HK-2 (cell line): ENCODE results near the gene ADAM19.

Experiments
- DNase-seq: peaks from one replicate; pipeline ENCODE4 v3.0.0-alpha.2; 2018; ENCODE audit not compliant: unreplicated experiment

Gene ADAM19

DNA sequence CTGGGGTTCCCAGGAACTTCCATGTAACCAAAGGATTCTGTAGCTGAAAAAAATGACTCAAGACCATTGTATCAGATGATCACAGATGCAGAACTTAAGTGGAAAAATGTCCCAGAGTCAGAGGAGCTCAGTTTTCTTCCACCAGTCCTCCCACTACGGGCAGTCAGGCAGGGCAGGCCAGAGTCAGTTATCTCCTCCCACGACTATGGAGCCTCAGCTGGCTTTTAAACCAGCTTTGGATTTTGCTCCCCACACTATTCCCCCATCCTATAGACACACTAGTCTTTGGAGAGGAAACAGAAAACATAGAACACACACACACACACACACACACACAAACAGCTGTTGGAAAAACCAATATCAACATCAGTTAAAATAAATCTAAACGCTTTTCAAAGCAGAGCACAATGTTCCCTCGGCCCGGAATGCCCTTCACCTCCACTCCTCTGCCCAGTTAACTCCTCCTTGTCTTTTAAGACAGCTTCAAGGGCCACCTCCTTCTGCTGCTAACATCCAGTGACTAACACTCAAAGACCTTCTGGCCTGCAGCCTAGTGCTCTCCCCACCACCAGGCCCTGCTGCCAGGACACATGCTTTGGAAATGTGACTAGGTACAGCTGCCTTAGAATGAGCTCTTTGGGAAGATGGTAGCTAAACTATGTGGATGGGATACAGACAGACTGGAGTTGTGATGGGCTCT lies 58.8 kb downstream of the ADAM19 start:
- peak; percentile 26 for DNase-seq

- peak; percentile 33 for DNase-seq
Observed at GRCh38 chr5:157516006-157516405, 59.6 kb downstream of the ADAM19 start.

DNA sequence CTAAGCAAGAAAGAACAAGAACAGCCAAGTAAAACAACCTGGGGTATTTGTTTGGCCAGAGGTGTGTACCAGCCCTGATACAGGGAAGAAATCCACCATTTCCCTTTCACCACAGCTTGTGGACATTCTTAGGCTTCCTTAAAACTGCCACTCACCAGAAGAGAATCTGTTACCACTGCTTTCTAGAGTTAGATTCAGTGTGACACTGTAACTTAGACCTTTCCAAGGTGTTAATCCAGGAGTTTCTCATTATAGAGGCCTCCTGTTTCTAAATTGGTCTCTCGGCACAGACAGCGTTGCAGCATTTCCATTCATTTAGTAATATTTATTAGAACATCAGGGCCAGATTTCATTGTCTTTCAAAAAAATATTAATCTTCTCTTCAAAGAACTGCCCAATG lies 60.6 kb downstream of the ADAM19 start:
- DNase-seq, result no peak

- no peak for DNase-seq
Observed at GRCh38 chr5:157513182-157513581, 62.4 kb downstream of the ADAM19 start.

- DNase-seq, result peak; percentile 73
Observed at GRCh38 chr5:157511651-157512644, 63.6 kb downstream of the ADAM19 start.

GRCh38 chr5:157510682-157511081 lies 64.9 kb downstream of the ADAM19 start:
- no peak for DNase-seq

- no peak for DNase-seq
Observed at GRCh38 chr5:157509587-157509986, 66.0 kb downstream of the ADAM19 start.

DNA sequence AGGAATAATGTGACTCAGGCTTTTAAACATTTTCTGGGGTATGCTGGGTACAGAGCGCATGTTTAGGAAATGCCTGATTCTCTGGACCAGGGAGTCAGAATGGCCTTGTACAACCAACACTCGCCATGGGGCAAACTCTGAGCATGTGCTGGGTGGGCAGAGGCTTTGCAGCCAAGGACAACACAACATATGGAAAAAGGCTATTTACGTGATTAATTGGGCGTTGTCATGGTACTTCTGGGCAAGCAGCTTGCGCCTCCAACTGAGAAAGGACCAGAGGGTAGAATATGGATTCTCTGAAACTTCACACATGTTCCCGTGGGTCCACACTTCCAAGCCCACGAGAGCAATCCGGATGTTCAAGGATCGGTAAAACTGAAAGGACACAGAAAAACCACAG lies 66.5 kb downstream of the ADAM19 start:
- DNase-seq, result no peak

GRCh38 chr5:157506981-157507780 lies 68.4 kb downstream of the ADAM19 start:
- DNase-seq, result no peak

- no peak for DNase-seq
Observed at GRCh38 chr5:157506066-157506590, 69.4 kb downstream of the ADAM19 start.

- DNase-seq, result no peak
Observed at GRCh38 chr5:157505496-157505895, 70.1 kb downstream of the ADAM19 start.

GRCh38 chr5:157504053-157504452 lies 71.5 kb downstream of the ADAM19 start:
- no peak for DNase-seq

DNA sequence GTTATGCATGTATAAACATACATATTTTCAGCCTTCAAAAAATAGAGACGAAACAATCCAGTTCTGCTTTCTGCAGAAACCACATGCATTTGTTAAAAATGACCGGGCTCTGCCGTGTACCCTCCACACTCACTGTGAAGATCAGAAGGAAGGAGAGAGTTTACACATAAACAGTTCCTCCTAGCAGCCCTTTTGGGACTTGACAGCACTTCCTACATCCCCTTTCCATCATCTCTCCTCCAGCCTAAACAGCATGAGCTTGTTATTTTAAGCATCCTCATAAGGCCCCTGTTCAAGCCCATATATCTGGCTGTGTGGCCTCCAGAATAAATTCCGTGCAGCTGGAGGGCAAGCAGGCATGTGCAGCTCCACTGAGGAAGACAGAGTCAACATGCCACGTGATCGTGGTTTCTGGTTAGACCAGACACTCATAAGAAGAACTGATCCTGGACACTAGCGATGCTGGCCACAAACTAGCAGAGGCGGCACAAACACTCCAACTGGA lies 73.4 kb downstream of the ADAM19 start:
- no peak for DNase-seq

DNA sequence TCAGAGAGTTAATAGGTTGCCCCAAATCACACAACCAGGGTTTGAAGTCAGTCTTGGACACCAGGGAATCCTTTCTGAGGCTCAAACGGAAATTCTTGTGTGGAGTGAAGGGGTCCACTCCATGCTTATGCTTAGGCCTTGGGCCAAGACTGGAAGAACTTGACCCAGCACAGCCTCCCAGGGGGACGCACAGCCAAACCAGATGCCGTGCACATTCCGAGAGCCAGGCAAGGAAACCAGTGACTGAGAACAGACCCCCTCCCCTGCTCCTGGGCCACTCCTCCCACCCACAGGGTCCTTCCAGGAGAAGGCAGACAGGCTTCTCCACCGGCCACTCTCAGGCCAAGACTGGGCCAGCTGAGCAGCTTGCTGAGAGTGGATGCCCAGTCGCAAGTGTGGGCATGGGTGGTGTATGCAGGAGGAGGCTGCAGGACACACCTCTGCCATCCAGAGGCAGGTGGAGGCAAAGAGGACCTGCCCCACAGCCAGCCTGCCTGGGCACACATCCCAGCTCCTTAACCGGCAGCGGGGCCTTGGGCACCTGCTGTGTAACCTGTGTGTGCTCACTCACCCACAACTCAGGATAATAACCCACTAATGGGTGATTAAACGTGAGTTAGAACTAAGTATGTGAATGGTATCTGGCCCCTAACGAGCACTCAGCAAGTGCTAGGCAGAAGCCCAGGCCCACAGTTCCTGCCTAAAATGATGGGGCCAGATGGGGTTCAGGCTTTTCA lies 77.5 kb downstream of the ADAM19 start:
- no peak for DNase-seq

GRCh38 chr5:157496864-157497263 lies 78.7 kb downstream of the ADAM19 start:
- no peak for DNase-seq

DNA sequence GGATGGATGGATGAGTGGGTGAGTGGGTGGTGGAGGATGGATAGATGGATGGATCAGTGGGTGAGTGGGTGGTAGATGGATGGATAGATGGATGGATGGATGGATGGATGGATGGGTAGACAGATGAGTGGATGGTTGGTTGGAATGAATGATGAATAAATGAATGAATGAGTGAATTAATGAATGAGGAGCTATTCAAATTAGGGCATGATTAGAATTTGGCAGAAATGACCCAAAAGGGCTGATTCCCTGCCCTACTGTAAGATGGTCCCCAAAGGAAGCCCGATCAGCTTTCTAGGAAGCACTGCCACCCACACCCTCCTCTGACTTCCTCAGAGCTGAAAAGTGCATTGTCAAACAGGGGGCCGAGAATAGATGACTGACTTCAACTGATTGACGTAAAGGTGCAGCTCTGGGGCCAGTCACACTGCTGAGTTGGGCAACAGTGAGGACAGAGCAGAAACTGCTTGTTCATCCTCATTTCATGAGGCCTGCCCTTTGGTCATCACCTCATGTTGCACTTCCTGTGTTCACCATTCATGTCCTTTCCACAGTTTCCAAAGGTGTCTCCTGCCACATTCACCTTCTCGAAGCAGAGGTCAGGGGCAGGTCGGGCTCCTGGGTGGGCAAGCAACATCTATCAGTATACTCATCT lies 81.3 kb downstream of the ADAM19 start:
- no peak for DNase-seq

- no peak for DNase-seq
Observed at GRCh38 chr5:157492886-157493285, 82.7 kb downstream of the ADAM19 start.

DNA sequence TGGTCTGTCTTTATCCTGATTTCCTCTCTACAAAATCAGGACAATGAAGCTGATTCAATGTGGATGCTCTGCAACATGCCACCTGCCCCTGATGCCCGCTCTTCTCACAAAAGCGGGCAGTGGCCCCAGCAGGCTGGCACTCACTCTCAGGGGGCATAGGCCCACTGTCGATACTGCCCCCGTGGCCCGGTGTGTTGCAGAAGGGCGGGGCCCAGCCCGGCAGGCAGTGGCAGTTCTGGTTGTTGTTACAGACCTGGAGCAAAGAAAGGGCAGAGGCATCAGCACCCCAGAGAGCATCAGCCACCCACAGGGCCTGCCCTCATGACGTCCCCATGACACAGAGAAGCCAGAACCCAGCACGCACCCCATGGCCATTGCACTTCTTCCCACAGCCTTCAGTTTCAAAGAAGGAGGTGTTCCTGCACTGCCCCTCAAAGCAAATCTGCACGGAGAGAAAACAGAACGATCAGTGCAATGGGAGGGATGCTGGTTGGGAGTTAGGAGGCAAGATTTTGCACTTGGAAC lies 84.0 kb downstream of the ADAM19 start:
- DNase-seq, result no peak

DNA sequence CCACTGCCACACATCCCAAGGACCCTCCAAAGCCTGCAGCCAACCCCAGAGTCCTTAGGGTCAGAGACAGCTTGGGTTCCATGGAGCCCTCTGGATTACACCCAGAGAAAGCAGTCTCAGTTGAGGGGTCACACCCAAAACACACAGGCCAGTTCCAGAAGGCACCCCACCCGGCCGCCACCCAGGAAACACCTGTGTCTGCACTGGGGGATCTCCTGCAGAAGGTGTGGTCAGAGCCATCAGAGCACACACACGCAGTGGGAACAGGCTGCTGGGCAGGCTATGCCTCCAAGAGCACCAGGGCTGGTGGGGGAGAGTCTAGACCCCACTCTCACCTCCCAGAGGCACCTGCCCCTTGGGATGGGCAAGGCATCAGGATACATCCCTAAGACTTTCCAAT lies 88.2 kb downstream of the ADAM19 start:
- DNase-seq, result no peak

- DNase-seq, result no peak
Observed at GRCh38 chr5:157486861-157487260, 88.7 kb downstream of the ADAM19 start.
